ENCODE results near the gene LINGO1. TPM values are rescaled to one million over a fixed set of nuclear protein-coding genes. Genes with fewer than 3 reads are reported as not detected.

LINGO1 gene
- total and polyA plus RNA-seq, 9 of the 15 experiments (the other 6 are each of a cell fraction or from before 2014, with no cell fraction given): 0.07 to 15.3 (median 2.1) TPM

DNA sequence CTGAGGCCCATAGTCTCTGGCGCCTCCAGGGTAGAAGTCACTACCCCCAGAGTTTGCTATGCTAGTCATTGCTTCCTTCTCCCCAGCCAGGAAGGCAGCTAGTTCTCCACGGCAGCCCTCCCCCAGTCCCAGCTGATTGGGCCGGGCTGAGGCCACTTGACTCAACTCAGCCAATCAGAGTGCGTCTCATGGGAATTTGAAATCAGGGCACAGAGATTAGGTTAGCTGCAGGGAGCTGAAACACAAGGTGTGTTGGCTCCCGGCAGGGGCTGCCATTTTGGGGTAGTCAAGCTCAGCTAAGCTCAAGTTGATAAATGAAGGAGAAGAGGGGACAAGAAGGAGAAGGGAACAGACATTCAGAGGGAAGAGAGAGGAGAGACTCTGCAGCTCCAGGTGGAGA, 32.8 kb downstream of the LINGO1 start (continued):
- TF ChIP-seq, protein P1, sequence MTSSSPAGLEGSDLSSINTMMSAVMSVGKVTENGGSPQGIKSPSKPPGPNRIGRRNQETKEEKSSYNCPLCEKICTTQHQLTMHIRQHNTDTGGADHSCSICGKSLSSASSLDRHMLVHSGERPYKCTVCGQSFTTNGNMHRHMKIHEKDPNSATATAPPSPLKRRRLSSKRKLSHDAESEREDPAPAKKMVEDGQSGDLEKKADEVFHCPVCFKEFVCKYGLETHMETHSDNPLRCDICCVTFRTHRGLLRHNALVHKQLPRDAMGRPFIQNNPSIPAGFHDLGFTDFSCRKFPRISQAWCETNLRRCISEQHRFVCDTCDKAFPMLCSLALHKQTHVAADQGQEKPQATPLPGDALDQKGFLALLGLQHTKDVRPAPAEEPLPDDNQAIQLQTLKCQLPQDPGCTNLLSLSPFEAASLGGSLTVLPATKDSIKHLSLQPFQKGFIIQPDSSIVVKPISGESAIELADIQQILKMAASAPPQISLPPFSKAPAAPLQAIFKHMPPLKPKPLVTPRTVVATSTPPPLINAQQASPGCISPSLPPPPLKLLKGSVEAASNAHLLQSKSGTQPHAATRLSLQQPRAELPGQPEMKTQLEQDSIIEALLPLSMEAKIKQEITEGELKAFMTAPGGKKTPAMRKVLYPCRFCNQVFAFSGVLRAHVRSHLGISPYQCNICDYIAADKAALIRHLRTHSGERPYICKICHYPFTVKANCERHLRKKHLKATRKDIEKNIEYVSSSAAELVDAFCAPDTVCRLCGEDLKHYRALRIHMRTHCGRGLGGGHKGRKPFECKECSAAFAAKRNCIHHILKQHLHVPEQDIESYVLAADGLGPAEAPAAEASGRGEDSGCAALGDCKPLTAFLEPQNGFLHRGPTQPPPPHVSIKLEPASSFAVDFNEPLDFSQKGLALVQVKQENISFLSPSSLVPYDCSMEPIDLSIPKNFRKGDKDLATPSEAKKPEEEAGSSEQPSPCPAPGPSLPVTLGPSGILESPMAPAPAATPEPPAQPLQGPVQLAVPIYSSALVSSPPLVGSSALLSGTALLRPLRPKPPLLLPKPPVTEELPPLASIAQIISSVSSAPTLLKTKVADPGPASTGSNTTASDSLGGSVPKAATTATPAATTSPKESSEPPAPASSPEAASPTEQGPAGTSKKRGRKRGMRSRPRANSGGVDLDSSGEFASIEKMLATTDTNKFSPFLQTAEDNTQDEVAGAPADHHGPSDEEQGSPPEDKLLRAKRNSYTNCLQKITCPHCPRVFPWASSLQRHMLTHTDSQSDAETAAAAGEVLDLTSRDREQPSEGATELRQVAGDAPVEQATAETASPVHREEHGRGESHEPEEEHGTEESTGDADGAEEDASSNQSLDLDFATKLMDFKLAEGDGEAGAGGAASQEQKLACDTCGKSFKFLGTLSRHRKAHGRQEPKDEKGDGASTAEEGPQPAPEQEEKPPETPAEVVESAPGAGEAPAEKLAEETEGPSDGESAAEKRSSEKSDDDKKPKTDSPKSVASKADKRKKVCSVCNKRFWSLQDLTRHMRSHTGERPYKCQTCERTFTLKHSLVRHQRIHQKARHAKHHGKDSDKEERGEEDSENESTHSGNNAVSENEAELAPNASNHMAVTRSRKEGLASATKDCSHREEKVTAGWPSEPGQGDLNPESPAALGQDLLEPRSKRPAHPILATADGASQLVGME (CRISPR knock-in tag; IDR thresholded peaks at IDR 0.05): no peak
- TF ChIP-seq, protein P2, sequence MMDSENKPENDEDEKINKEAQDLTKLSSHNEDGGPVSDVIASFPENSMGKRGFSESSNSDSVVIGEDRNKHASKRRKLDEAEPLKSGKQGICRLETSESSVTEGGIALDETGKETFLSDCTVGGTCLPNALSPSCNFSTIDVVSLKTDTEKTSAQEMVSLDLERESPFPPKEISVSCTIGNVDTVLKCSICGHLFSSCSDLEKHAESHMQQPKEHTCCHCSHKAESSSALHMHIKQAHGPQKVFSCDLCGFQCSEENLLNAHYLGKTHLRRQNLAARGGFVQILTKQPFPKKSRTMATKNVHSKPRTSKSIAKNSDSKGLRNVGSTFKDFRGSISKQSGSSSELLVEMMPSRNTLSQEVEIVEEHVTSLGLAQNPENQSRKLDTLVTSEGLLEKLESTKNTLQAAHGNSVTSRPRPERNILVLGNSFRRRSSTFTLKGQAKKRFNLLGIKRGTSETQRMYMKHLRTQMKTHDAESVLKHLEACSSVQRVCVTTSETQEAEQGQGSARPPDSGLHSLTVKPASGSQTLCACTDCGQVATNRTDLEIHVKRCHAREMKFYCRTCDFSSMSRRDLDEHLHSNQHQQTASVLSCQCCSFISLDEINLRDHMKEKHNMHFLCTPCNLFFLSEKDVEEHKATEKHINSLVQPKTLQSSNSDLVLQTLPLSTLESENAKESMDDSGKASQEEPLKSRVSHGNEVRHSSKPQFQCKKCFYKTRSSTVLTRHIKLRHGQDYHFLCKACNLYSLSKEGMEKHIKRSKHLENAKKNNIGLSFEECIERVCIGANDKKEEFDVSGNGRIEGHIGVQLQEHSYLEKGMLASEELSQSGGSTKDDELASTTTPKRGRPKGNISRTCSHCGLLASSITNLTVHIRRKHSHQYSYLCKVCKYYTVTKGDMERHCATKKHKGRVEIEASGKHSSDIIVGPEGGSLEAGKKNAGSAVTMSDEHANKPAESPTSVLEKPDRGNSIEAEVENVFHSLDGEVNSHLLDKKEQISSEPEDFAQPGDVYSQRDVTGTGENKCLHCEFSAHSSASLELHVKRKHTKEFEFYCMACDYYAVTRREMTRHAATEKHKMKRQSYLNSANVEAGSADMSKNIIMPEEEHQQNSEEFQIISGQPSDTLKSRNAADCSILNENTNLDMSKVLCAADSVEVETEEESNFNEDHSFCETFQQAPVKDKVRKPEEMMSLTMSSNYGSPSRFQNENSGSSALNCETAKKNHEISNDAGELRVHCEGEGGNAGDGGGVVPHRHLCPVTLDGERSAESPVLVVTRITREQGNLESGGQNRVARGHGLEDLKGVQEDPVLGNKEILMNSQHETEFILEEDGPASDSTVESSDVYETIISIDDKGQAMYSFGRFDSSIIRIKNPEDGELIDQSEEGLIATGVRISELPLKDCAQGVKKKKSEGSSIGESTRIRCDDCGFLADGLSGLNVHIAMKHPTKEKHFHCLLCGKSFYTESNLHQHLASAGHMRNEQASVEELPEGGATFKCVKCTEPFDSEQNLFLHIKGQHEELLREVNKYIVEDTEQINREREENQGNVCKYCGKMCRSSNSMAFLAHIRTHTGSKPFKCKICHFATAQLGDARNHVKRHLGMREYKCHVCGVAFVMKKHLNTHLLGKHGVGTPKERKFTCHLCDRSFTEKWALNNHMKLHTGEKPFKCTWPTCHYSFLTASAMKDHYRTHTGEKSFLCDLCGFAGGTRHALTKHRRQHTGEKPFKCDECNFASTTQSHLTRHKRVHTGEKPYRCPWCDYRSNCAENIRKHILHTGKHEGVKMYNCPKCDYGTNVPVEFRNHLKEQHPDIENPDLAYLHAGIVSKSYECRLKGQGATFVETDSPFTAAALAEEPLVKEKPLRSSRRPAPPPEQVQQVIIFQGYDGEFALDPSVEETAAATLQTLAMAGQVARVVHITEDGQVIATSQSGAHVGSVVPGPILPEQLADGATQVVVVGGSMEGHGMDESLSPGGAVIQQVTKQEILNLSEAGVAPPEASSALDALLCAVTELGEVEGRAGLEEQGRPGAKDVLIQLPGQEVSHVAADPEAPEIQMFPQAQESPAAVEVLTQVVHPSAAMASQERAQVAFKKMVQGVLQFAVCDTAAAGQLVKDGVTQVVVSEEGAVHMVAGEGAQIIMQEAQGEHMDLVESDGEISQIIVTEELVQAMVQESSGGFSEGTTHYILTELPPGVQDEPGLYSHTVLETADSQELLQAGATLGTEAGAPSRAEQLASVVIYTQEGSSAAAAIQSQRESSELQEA (IDR thresholded peaks at IDR 0.05; ENCODE audit: low read depth): no peak
- TF ChIP-seq KDM5B (IDR thresholded peaks at IDR 0.05; ENCODE audit: insufficient replicate concordance, low read depth, low read length) (no peak), ZC3H8 (IDR thresholded peaks at IDR 0.05) (no peak), TRIM28 (IDR thresholded peaks at IDR 0.05) (no peak), PURB (CRISPR knock-in tag; IDR thresholded peaks at IDR 0.05; ENCODE audit: low read depth) (no peak), PPARD (CRISPR knock-in tag; IDR thresholded peaks at IDR 0.05) (no peak), ZNF778 (CRISPR knock-in tag; IDR thresholded peaks at IDR 0.05) (no peak), CBX8 (IDR thresholded peaks at IDR 0.05; ENCODE audit: borderline replicate concordance, extremely low read depth, low read depth, low read length, poor library complexity, severe bottlenecking) (no peak), TBP (optimal IDR thresholded peaks at IDR 0.05; ENCODE audit: low read depth, low read length) (peak; percentile 10), FOSL1 (tag; conservative IDR thresholded peaks at IDR 0.05) (no peak)
- TF ChIP-seq, protein P3, sequence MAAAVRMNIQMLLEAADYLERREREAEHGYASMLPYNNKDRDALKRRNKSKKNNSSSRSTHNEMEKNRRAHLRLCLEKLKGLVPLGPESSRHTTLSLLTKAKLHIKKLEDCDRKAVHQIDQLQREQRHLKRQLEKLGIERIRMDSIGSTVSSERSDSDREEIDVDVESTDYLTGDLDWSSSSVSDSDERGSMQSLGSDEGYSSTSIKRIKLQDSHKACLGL (CRISPR knock-in tag; IDR thresholded peaks at IDR 0.05; ENCODE audit: borderline replicate concordance, poor library complexity, severe bottlenecking): no peak
- TF ChIP-seq, protein P4, sequence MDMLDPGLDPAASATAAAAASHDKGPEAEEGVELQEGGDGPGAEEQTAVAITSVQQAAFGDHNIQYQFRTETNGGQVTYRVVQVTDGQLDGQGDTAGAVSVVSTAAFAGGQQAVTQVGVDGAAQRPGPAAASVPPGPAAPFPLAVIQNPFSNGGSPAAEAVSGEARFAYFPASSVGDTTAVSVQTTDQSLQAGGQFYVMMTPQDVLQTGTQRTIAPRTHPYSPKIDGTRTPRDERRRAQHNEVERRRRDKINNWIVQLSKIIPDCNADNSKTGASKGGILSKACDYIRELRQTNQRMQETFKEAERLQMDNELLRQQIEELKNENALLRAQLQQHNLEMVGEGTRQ (CRISPR knock-in tag; IDR thresholded peaks at IDR 0.05): peak; percentile 92
